RWPE1 (cell line): ENCODE data around the gene LRTM2.

Source experiments
- CTCF ChIA-PET: fragments of 350-600 bp; sonication (Branson Sonifier 250); formaldehyde crosslinking; extraction: SDS; loops from one replicate; lab custom pipeline; 2021; lab: Yijun Ruan, JAX
- POLR2A ChIA-PET: fragments of 400-600 bp; formaldehyde crosslinking; extraction: SDS; loops from one replicate; lab custom pipeline; 2020; ENCODE audit warnings: antibody characterized with exemption; ENCODE audit not compliant: low non-redundant PET; lab: Yijun Ruan, JAX
- DNase-seq: peaks from one replicate; pipeline ENCODE4 v3.0.0; 2012; ENCODE audit warnings: low spot score
- H3K27ac ChIP-seq: fragments of 450-650 bp; 2 replicates; pipeline ENCODE4 v1.5.1; 2017
- TF ChIP-seq, protein P1 (sequence below): fragments of 450-650 bp; conservative IDR thresholded peaks from 2 replicates; pipeline ENCODE4 v1.5.1; 2017; ENCODE audit warnings: low read depth, mild to moderate bottlenecking

Gene LRTM2

DNA sequence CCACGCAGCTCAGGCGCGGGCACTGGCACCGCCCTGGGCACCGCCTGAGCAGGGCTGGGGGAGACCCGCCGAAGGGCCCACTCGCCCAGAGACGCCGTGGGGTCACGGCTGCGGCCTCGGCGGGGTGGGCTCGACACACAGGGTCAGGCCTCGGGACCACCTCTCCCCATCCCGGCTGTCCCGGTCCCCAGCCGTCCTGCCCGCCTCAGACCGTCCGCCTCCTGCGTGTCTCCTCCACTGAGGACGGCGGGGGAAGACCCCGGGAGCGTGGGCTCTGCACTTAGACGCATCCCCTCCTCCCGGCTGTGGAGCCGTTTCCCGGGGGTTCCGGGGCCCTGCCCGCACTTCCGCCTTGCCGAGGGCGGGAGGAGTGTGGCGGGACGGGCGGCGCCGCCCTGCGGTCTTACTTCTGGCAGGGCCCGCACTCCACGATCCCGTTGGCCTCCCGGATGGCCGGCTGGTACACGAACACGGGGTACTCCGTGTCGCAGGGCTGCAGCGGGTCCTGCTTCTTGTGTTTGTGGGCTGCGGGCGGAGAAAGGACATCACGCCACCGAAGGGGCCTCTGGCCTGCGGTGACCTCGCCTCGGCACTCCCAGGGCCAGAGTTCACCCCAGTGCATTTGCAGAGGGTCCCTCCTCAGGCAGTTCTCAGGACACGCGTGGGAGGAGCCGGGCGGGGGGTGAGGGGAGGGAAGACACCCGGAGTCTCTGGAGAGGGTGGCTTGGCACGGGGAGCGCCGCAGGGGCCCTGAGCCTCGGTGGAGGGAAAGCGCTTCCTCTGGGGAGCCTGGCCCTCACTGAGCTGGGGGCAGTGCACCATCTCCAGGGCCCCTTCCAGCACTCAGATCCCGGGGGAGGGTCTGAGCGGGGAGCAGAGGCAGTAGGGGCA lies 23.1 kb upstream of the LRTM2 start:
- no peak for DNase-seq
- H3K27ac ChIP-seq, result no peak overlapping the region
- POLR2A ChIA-PET, result no interaction called here

DNA sequence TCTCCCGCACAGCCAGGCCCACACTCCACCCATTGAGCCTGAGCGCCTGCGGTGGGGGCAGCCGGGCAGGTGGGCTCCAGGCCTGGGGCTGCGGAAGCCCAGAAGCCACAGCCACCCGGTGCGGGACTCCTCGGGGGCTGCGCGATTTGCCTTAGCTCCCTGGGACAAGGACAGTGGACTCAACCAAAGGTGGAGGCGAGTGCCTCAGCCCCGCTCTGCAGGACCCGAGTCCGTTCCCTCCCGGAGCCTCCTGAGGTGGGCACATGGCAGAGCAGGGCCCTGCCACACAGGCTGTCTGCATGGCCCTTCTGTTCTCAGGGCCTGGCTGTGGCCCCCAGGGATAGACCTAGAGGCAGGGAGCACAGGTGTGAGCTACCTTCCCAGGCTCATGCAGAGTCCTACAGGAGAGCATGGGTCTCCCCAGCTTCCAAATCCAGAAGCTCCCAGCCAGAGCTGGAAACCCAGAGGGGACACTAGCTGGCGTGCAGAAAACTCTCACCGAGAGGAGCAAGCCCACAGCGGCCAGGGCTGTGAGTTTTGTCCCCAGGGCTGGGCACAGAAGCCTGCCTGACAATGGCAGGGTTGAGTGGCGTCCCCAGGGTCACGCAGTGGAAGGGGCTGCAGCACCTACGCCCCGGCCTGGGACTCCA lies 22.2 kb upstream of the LRTM2 start:
- H3K27ac ChIP-seq, result no peak overlapping the region
- POLR2A ChIA-PET, result no interaction called here
- TF ChIP-seq, protein P1, sequence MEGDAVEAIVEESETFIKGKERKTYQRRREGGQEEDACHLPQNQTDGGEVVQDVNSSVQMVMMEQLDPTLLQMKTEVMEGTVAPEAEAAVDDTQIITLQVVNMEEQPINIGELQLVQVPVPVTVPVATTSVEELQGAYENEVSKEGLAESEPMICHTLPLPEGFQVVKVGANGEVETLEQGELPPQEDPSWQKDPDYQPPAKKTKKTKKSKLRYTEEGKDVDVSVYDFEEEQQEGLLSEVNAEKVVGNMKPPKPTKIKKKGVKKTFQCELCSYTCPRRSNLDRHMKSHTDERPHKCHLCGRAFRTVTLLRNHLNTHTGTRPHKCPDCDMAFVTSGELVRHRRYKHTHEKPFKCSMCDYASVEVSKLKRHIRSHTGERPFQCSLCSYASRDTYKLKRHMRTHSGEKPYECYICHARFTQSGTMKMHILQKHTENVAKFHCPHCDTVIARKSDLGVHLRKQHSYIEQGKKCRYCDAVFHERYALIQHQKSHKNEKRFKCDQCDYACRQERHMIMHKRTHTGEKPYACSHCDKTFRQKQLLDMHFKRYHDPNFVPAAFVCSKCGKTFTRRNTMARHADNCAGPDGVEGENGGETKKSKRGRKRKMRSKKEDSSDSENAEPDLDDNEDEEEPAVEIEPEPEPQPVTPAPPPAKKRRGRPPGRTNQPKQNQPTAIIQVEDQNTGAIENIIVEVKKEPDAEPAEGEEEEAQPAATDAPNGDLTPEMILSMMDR, result no peak
- CTCF ChIA-PET, result interaction anchor here (2.5 kb wide), 1 partner anchor 142 kb away, joined by 10 read pairs; no protein-coding TSS in a partner anchor
- no peak for DNase-seq

More for the DNA sequence above, 23.1 kb upstream of the LRTM2 start:
- CTCF ChIA-PET, result interaction anchor here (2.5 to 2.9 kb wide), 2 partner anchors 143 kb away, joined by 10 to 45 read pairs; no protein-coding TSS in a partner anchor
- TF ChIP-seq, protein P1, result no peak

DNA sequence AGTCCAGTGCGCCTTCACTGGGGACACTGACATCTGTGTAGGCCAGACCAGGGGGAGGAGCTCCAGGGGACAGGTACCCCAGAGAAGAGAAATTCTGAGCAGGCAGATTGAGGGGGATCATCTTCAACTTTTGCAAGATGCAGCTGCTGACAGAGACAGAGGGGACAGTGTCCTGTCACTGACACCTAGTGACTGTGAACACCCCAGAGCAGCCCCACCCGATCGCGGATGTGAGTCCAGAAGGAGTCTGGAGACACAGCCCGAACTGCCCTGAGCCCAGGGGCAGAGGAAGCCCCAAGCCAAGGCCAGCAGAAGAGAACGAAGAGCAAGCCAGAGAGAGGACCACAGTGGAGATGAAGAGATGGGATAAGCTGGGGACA lies 21.7 kb upstream of the LRTM2 start:
- H3K27ac ChIP-seq, result no peak overlapping the region
- ChIA-PET CTCF (interaction anchor here (2.5 kb wide), 1 partner anchor 141 kb away, joined by 10 read pairs; no protein-coding TSS in a partner anchor), POLR2A (no interaction called here)
- TF ChIP-seq, protein P1, result no peak
- DNase-seq, result no peak

DNA sequence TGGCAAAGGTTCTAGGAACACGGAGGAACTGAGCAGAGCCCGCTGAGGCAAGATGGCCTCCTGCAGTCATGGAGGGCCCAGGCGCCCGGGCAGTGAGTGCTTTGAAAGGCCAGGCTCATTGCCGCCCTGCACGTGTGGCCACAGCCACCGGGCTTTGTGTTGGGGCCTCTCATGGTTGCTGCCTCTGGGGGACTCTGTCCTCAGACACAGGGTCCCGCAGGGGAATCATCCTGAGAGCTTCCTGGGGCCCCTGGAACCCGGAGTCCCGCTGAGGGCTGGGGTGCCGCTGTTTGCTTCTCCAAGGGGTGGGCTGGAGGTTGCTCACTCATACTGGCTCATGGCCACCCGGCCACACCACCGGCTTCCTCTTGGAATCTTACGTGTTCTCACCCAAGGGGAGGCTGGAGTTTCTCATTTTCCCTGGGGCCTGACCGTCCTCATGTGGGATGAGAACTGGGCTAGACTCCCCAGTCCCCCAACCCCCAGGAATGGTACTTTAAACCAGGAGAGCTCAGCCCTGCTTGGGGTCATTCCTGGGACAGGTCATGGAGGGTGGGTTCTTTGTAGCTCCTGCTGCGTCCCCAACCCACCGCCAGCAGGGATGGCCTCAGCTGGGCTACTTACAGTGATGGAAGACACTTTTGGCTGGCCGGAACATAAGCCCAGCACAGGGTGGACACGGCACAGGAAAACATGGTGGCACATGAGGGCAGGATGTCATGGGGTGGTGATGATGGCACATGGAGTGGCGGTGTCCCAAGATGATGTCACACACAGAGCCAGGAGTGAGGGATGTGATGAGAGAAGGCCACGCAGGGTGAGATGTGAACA lies 21.1 kb upstream of the LRTM2 start:
- TF ChIP-seq, protein P1, result no peak
- ChIA-PET POLR2A (no interaction called here), CTCF (interaction anchor here (2.5 kb wide), 1 partner anchor 141 kb away, joined by 10 read pairs; no protein-coding TSS in a partner anchor)

DNA sequence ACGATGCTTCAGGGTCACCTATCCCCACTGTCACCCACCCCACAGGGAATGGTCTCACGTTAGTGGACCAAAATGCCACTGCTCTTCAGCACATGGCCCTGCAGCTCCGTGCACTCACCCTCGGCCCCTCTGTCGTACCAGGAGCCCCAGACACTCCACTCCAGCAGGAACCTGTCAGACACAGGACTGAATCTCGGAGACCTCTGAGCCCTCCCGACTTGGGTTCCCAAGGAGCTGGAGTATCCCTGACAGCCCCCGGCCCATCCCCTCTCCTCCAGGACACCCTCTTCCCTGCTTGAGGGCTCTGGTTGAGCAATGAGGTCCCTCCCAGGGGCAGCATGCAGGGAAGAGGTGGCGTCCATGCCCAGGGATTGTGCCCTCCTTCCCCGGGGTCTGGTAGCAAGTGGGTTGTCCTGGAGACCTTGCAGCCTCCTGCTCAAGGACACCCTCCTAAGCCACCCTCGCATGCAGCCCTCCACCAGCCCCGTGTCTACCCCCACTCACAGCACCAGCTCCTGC lies 20.4 kb upstream of the LRTM2 start:
- ChIA-PET POLR2A (no interaction called here), CTCF (interaction anchor here (2.5 kb wide), 1 partner anchor 140 kb away, joined by 10 read pairs; no protein-coding TSS in a partner anchor)
- no peak for DNase-seq
- H3K27ac ChIP-seq, result no peak overlapping the region
- TF ChIP-seq, protein P1, result no peak

More for the DNA sequence above, 21.1 kb upstream of the LRTM2 start:
- no peak overlapping the region for H3K27ac ChIP-seq
- DNase-seq, result no peak
